ENCODE data around the gene MTERF2.
A peak's percentile ranks its signal among the peaks of the same experiment; 100 is the strongest.

MTERF2 gene

DNA sequence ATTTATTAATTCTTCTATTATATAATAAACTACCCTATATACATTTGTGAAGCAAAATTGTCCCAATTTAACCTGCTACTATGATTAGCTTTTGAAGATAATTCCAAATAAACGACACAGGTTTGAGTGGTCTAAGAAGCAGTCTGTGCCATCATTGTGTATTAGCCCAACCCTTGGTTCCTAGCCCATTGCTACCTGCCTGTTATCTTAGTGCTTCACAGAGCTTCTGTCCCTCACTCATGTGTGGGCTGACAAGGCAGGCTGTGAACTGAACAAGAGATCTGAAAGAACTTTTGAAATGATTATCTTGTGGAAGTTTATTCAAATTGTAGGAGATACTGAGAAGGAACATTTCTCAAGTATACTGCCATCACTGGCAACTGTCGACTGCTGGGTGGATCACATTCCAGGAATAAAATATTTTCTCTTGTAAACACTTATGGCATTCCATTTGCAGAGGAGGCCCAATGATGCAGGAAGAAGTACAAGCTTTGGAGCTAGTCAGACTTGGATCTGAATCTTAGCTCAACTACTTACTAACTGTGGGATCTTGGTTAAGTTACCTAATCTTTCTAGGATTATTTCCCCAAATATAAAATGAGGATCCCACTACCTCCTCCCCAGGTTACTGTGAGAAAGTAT, 7.8 kb upstream of the MTERF2 start:
- DNase-seq (ENCODE audit: low spot score): peak; percentile 62

DNA sequence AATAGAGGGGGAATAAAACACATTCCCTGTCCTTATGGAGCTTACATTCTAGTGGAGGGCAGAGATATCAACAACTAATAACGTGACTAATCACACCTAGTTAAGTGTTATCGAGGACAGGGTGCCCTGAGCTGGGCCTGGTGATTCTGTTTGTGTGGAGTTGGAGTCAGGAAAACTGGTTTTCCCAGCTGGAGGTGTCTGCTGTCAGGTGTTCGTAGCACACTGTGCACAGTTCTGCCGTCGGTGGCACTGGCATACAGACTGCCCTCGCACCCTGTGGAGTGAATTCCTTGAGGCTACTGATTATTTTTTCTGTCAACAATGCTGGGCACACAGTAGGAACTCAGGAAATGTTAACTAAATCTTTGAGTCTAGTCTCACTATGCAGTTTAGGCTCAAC, 900 bp upstream of the MTERF2 start:
- no peak for DNase-seq (ENCODE audit: low spot score)

DNA sequence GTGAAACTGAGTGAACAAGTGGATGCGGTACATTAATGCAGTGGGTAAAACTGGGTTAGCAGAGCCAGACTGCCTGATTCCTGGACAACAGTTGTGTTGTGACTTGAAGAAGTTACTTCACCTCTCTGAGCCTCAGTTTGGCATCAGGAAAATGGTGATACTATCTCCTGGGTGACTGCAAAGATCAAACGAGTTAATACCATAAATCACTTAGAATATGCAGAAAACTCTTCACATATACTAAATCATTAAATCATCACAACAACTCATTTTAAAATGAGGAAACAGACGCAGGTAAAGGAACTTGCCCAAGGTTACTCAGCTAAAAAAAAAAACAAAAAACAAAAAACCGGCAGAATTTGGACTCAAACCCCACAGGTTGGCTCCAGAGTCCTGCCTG, 811 bp downstream of the MTERF2 start:
- no peak for DNase-seq (ENCODE audit: low spot score)

GRCh38 chr12:106985479-106985878, 1.5 kb downstream of the MTERF2 start:
- DNase-seq (ENCODE audit: low spot score): no peak

- DNase-seq (ENCODE audit: low spot score): no peak
Measured at GRCh38 chr12:106984588-106985137, 2.3 kb downstream of the MTERF2 start.

DNA sequence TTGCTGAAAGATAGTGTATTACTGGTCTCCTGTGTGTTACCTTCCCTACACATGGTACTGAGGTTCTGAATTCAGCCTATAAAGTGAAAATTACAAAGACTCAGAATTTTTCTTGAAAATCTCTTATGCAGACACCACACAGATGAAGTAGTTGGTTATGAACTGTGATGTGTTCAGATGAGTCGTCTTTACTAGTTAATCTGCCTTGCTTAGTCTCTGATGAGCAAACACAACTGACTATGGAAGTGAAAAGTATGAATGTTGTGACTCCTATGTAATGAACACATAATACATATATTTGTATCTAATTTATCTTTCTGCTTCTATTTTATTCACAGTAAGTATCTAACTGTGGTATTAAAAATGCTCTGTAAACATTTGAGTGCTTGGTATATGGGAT, 4.7 kb downstream of the MTERF2 start:
- no peak for DNase-seq (ENCODE audit: low spot score)

DNA sequence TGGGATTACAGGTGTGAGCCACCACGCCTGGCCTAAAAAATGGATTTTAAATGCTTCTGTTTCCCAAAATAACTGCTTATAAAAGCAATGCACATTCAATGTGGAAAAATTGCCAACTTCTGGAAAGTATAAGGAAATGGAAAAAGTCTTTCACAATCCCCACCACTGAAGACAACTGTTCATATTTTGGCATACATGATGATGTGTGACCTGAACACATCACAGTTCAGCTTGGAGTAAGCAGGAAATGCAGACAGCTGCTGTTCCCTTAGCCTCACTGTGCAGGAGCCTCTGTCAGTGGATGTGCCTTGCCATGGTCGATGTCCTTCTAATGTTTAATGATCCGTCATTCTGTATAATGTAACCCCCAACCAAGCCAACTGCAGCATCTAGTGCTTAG, 5.2 kb downstream of the MTERF2 start:
- no peak for DNase-seq (ENCODE audit: low spot score)

DNA sequence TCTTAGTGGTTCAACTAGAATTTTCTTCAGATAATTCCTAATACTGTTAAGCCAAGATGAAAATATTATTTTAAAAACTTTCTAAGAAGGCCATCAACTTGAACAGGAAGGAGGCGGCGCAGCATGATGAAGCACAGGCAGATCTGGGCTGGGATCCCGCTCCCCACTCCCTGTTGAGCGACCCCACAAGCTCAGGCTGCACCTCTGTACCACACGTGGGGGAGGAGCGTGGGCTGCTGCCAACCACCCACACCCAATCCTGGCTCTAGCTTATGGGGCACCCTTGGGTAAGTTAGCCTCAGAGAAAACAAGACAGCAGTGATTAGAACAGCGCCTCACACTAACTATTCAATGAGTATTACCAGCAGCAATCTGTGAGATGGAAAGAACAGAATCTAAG, 6.0 kb downstream of the MTERF2 start:
- DNase-seq (ENCODE audit: low spot score): no peak

DNA sequence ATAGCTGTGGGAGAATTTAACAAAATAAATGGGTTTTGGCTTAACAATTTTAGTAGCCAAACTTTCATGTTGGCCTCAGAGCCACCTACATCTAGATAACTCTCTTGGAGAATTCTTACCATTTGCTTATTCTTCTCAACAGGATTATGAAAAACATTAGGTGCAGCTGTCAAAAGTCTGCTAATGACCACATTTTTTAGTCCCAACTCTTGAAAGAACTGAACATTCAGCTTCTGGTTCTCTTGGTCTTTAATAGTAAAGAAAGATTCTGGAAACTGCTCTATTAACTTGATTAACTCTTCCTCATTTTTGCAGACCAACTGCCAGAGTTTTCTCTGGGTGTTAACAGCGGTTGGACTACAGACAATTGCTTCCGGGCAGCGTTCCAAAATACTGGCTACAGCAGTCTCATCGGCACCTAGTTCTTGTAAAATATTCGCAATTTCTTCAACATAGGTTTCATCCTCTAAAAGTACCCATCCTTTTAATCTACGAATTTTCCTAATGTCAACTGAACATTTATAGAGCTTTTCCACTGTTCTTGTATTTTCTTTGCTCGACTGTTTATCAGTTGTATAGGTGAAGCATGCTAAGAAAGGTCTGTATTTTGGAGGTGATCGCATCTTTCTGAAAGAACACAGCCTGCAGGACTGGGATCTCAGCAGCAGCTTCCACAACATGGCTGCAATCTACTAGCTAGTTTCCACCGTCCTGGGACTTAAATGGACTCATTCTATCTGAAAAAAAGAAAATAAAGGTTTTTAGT, 8.7 kb downstream of the MTERF2 start:
- no peak for DNase-seq (ENCODE audit: low spot score)

DNA sequence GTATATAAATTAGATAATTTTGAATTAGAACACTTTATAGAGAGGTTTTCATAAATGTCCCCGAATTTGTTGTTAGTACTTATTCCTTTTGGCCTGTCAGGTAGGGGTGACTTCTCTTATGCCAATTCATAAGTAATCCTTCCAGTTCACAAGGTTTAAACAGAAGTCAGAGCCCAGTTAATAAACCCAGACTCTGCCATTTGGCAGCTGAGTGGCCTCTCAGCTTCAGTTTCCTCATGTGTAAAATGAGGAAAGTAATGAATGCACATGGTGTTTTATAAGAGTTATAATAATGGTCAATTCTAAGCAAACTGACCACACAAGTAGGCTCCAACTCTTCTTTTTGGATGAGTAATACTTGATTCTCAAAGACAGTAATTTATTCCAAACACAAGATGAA, 10.3 kb downstream of the MTERF2 start:
- DNase-seq (ENCODE audit: low spot score): no peak

DNA sequence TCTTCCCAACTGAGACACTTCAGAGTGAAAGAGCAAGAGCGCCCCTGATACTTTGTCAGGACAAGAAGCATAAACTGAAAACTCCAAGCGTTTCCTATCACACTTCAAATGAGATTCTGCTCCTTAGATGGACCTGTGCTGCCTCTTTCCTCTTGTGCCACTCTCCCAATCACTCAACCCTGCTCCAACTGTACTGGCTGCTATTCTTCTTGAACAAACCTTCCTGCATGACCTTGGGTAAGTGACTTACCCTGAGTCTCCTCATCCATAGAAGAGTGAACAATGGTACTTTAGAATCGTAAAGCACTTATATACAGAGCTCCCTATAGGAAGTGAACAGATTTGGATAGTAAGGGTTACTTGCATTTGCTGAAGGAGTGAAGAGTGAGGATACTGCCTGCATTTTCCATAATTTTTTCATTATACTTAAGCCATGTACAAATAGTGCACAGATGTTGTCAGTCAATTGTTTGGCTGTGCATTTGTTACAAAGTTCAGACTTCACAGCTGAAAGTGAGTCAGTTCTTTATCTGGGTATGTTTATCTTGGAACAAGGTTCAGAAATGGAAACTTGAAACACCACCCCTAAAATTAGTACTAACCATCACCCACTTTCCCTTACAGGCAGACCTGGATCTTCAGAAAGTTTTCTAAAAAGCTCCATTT, 10.8 kb downstream of the MTERF2 start:
- DNase-seq (ENCODE audit: low spot score): peak; percentile 19

DNA sequence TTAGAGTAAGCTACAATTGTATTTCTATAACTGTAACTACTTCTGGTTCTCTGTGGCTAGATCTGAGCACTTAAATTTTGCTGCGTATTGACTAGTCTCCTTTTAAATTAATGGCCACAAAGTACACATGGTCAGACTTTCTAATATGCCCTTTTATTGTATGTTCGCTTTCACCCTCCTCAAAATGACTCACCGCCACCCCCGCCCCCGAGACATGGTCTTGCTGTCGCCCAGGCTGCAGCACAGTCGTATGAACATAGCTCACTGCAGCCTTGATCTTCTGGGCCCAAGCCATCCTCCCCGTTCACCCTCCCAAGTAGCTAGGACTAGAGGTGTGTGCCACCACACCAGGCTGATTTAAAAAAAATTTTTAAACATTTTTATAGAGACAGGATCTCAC, 11.8 kb downstream of the MTERF2 start:
- DNase-seq (ENCODE audit: low spot score): no peak

GRCh38 chr12:106974511-106974910, 12.4 kb downstream of the MTERF2 start:
- no peak for DNase-seq (ENCODE audit: low spot score)

DNA sequence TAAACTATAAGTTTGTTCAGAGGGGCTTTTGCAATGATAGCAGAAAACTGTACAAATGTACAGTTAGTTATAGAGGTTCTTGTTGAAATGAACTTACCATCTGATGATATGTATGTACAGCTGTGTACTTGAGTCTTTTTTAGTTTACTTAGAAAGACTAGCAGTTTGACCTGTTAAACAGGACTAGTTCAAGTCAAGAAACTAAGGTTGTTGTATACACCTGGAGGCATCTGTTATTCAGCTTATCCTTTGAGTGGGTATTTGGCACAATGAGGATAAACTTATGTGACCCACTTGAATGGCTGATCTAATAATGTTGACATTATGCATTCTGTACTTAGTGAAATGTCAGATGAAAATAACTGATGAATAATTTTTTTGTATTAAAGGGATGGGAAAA, 13.4 kb downstream of the MTERF2 start:
- no peak for DNase-seq (ENCODE audit: low spot score)

- no peak for DNase-seq (ENCODE audit: low spot score)
Measured at GRCh38 chr12:106971065-106971464, 15.9 kb downstream of the MTERF2 start.

DNA sequence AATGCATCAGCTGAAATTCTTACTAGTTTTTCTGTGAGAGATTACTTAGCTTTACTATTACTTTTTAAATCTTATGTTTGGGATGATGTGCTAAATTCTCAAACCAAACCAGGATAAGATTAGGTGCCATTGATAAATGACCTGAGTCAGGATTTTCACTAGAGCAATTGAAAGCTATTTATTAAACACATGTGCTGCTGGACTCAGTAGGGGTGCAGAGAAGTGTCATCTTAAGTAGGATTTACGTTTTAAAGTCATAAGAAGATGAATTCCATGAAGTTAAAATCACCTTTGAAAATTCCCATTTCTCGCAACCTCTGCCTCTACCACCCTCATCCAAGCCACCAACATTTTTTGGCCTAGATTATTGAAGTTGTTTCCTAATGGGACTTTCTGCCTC, 22.4 kb downstream of the MTERF2 start:
- no peak for DNase-seq (ENCODE audit: low spot score)

DNA sequence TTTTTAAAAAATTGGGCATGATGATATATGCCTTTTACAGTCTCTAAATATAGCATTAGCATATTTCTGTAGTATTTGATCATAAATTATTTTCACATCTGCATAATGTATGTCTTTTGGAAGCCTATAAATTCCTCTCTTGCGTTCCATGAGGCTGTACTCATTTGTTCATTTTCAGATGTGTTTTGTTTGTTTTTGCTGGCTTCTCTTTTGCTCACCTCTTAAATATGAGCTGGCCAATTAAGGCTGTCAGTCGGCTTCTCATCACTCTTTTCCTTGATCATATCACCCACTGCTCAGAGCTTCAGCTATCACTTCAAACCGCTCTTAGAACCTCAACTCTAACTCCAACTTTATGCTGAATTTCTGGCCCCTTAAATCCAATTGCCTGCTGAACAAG, 24.7 kb downstream of the MTERF2 start:
- DNase-seq (ENCODE audit: low spot score): no peak

GRCh38 chr12:106960443-106960842, 26.5 kb downstream of the MTERF2 start:
- DNase-seq (ENCODE audit: low spot score): no peak

- no peak for DNase-seq (ENCODE audit: low spot score)
Measured at GRCh38 chr12:106957583-106957982, 29.4 kb downstream of the MTERF2 start.

- peak; percentile 83 for DNase-seq (ENCODE audit: low spot score)
Measured at GRCh38 chr12:106956048-106956578, 30.8 kb downstream of the MTERF2 start.

DNA sequence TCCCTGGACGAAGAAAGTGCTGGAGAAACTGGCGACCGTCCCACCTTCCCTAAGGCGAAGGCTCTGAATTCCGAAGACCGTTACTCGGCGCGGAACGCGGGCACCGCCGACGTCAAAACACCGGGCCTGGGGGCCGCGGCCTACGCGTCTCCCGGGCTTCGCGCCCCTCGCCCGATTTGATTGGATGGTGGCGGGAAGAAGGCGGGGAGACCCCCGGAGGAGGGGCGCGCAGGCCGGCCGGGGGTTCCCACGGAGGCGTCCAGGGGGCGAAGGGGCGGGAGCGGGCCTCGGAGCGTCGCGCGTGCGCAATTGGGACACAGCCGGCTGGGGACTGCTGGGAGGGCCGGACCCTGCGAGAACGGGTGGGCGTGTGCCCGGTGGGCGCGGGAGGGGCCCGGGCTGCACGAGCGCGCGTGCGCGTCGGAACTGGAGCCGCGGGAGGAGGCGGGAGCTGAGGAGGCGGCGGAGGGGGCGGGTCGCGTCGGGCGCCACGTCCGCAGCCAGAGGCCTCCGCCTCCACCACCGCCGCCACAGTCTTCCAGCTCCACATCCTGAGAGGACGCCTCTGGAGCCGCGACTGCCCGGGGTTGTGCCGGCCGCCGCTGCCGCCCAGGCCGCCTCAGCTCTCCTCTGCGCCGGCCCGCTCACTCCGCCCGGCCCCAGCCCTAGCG, 31.4 kb downstream of the MTERF2 start, which contains the start of gene TMEM263:
TSS of gene TMEM263 (plus strand) at position 531 of the 671 bp plus-strand sequence. CDS start 11,210 bp downstream, outside the sequence.
- DNase-seq (ENCODE audit: low spot score): peak; percentile 100
